ENCODE results near the gene PPP1R2. TPM values are rescaled to one million over a fixed set of nuclear protein-coding genes. Genes with fewer than 3 reads are reported as not detected.

Gene PPP1R2
- total RNA-seq, 2 donors from 2014 or later = 24.2 to 30.7 TPM

- Mint-ChIP-seq H3K27ac (no peak overlapping the region), H3K4me3 (no peak overlapping the region), H3K27me3 (ENCODE audit: insufficient read depth) (peaks cover 6% of the 10 kb centered on the region), H3K9me3 (no peaks in the 10 kb centered on the region), H3K36me3 (ENCODE audit: low read depth) (no peaks in the 10 kb centered on the region), H3K4me1 (no peaks in the 10 kb centered on the region)
- no peaks in the 10 kb centered on the region for H3K27me3 ChIP-seq (ENCODE audit: control insufficient read depth, insufficient read depth, low read length, poor library complexity, severe bottlenecking)
- no peak overlapping the region for H3K9ac ChIP-seq (ENCODE audit: extremely low read depth, low read length, poor library complexity, severe bottlenecking)
- no peak overlapping the region for H3K4me3 ChIP-seq (ENCODE audit: low read length)
- H3K4me1 ChIP-seq (ENCODE audit: control insufficient read depth, insufficient read depth, low read length) = no peaks in the 10 kb centered on the region
- WGBS, 2 experiments (ENCODE audit: insufficient coverage in 1 of 2, insufficient read length in 1 of 2) = 91 to 92% methylated on average over 8 to 12 of the region's 12 CpGs
- no peak for DNase-seq
- no peak for TF ChIP-seq CTCF (conservative IDR thresholded peaks at IDR 0.05)
- H3K9me3 ChIP-seq (ENCODE audit: control insufficient read depth, low read length) = no peaks in the 10 kb centered on the region
- no peak overlapping the region for H3K27ac ChIP-seq (ENCODE audit: low read depth, low read length)
- no peaks in the 10 kb centered on the region for H3K36me3 ChIP-seq (ENCODE audit: control insufficient read depth, insufficient read depth, low read length)
These were observed 36.2 kb upstream of the PPP1R2 start for GRCh38 chr3:195579281-195579680.

GRCh38 chr3:195578565-195578964, 35.4 kb upstream of the PPP1R2 start:
- H3K27ac ChIP-seq (ENCODE audit: low read depth, low read length) = no peak overlapping the region
- no peak overlapping the region for H3K4me3 Mint-ChIP-seq
- DNase-seq = no peak
- TF ChIP-seq CTCF (conservative IDR thresholded peaks at IDR 0.05) = no peak
- no peak overlapping the region for H3K4me3 ChIP-seq (ENCODE audit: low read length)
- no peaks in the 10 kb centered on the region for H3K4me1 Mint-ChIP-seq
- no peak overlapping the region for H3K27ac Mint-ChIP-seq
- no peaks in the 10 kb centered on the region for H3K27me3 ChIP-seq (ENCODE audit: control insufficient read depth, insufficient read depth, low read length, poor library complexity, severe bottlenecking)
- no peaks in the 10 kb centered on the region for H3K36me3 Mint-ChIP-seq (ENCODE audit: low read depth)
- peaks cover 6% of the 10 kb centered on the region for H3K27me3 Mint-ChIP-seq (ENCODE audit: insufficient read depth)
- no peak overlapping the region for H3K9ac ChIP-seq (ENCODE audit: extremely low read depth, low read length, poor library complexity, severe bottlenecking)
- H3K4me1 ChIP-seq (ENCODE audit: control insufficient read depth, insufficient read depth, low read length) = no peaks in the 10 kb centered on the region
- 93% methylated on average over 4 to 6 of the region's 6 CpGs for WGBS, 2 experiments (ENCODE audit: insufficient coverage in 1 of 2, insufficient read length in 1 of 2)
- H3K9me3 ChIP-seq (ENCODE audit: control insufficient read depth, low read length) = no peaks in the 10 kb centered on the region
- H3K9me3 Mint-ChIP-seq = no peaks in the 10 kb centered on the region
- no peaks in the 10 kb centered on the region for H3K36me3 ChIP-seq (ENCODE audit: control insufficient read depth, insufficient read depth, low read length)

GRCh38 chr3:195577645-195578177, 34.6 kb upstream of the PPP1R2 start:
- Histone ChIP-seq H3K9me3 (ENCODE audit: control insufficient read depth, low read length) (no peaks in the 10 kb centered on the region), H3K27ac (ENCODE audit: low read depth, low read length) (no peak overlapping the region), H3K27me3 (ENCODE audit: control insufficient read depth, insufficient read depth, low read length, poor library complexity, severe bottlenecking) (no peaks in the 10 kb centered on the region), H3K4me3 (ENCODE audit: low read length) (no peak overlapping the region), H3K36me3 (ENCODE audit: control insufficient read depth, insufficient read depth, low read length) (no peaks in the 10 kb centered on the region), H3K9ac (ENCODE audit: extremely low read depth, low read length, poor library complexity, severe bottlenecking) (no peak overlapping the region), H3K4me1 (ENCODE audit: control insufficient read depth, insufficient read depth, low read length) (no peaks in the 10 kb centered on the region)
- H3K9me3 Mint-ChIP-seq = no peaks in the 10 kb centered on the region
- peaks cover 6% of the 10 kb centered on the region for H3K27me3 Mint-ChIP-seq (ENCODE audit: insufficient read depth)
- no peak for DNase-seq
- no peak overlapping the region for H3K27ac Mint-ChIP-seq
- H3K36me3 Mint-ChIP-seq (ENCODE audit: low read depth) = no peaks in the 10 kb centered on the region
- TF ChIP-seq CTCF (conservative IDR thresholded peaks at IDR 0.05) = no peak
- H3K4me3 Mint-ChIP-seq = no peak overlapping the region
- 82 to 100% methylated on average over 1 to 6 of the region's 9 CpGs for WGBS, 2 experiments (ENCODE audit: insufficient coverage in 1 of 2, insufficient read length in 1 of 2)
- H3K4me1 Mint-ChIP-seq = no peaks in the 10 kb centered on the region
